Fibroblast of mammary gland (primary cell): ENCODE data around the gene EFCAB11.

Source experiments
- DNase-seq: peaks from one replicate; pipeline ENCODE4 v3.0.0-alpha.2; 2010; ENCODE audit warnings: low read depth
- H3K4me3 ChIP-seq: 2 replicates; pipeline ENCODE4 v1.5.1; 2011; ENCODE audit warnings: low read depth, mild to moderate bottlenecking, low read length, moderate library complexity; ENCODE audit not compliant: control insufficient read depth
- TF ChIP-seq, protein P1 (sequence below): conservative IDR thresholded peaks from 2 replicates; pipeline ENCODE4 v1.5.1; 2011; ENCODE audit warnings: low read depth, low read length, inconsistent platforms; ENCODE audit not compliant: control insufficient read depth, insufficient read depth

Gene EFCAB11

DNA sequence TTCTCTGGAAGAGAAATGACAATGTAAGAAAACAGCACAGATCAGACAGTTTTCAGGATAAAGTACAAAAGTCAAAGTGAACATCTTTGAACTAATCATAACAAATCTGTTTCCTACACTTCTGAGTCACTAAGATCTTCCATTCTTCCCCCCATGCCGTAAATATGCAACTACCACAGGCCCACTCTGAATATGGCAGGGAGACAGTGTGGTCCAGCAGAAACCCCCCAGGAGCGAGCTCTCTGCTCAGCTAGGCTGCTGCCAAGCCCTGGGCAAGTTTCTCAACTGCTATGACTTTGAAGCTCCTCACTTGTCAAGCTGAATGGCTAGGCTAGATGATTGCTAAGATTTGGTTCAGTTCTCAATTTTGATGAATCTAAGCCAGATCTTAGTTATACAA is 148.1 kb downstream of the EFCAB11 start:
- H3K4me3 ChIP-seq: no peak overlapping the region
- TF ChIP-seq, protein P1, sequence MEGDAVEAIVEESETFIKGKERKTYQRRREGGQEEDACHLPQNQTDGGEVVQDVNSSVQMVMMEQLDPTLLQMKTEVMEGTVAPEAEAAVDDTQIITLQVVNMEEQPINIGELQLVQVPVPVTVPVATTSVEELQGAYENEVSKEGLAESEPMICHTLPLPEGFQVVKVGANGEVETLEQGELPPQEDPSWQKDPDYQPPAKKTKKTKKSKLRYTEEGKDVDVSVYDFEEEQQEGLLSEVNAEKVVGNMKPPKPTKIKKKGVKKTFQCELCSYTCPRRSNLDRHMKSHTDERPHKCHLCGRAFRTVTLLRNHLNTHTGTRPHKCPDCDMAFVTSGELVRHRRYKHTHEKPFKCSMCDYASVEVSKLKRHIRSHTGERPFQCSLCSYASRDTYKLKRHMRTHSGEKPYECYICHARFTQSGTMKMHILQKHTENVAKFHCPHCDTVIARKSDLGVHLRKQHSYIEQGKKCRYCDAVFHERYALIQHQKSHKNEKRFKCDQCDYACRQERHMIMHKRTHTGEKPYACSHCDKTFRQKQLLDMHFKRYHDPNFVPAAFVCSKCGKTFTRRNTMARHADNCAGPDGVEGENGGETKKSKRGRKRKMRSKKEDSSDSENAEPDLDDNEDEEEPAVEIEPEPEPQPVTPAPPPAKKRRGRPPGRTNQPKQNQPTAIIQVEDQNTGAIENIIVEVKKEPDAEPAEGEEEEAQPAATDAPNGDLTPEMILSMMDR: no peak
- no peak for DNase-seq

DNA sequence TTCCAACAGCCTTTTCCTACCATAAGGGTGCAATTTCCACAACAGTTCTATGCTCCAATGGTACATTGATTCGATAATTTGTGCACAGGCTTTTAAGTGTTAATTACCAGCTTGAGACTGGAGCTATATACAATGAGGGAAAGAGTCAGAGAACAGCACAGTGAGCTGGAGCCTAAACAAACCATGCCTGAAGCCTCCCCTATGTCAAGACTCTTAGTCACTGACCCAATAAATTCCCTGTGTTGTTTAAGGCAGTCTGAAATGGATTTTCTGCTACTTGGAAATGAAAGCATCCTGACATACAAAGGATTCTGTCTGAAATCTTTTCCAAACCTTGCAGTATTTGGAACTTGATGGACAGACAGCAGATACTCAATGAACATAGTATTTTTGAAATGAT is 149.0 kb downstream of the EFCAB11 start:
- no peak overlapping the region for H3K4me3 ChIP-seq
- no peak for DNase-seq
- TF ChIP-seq, protein P1: no peak

DNA sequence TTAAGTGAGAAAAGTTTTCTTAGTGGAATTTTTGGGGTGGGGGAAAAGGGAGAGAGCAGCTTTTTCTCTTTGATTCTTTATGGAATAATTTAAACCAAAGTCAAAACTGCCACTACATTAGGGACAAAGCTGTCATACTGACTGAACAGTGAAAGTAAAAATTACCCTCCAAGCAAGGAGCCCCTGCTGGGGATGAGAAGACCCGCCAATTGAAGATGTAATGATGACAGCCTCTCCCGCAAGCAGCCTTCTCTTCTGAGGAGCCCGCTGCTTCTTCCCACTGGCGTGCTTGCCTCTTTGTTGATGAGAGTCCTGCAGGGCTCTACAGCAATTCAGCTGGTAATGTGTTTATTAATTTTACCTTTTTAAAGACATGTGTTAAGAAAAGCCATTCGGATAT is 151.0 kb downstream of the EFCAB11 start:
- no peak overlapping the region for H3K4me3 ChIP-seq
- DNase-seq: no peak
- TF ChIP-seq, protein P1: no peak

DNA sequence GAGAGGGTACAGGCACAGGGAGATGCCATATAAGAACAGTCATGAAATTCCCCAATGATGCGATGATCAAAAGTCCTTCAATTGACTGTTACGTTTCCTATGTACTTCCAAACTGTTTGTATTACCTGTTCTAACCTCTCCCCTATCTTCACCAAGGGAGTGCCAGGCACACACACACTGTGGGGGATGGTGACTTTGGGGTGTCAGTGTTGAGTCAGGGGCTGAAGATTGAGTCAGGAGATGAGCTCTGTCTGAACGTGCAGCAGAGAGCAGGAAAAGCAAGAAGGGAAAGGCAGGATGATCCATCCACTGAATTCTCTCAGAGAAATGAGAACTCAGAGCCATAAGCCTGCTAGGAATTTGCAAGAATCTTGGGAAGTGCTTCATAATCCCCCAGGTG is 153.4 kb downstream of the EFCAB11 start:
- TF ChIP-seq, protein P1: no peak
- H3K4me3 ChIP-seq: no peak overlapping the region
- peak; percentile 17 for DNase-seq

DNA sequence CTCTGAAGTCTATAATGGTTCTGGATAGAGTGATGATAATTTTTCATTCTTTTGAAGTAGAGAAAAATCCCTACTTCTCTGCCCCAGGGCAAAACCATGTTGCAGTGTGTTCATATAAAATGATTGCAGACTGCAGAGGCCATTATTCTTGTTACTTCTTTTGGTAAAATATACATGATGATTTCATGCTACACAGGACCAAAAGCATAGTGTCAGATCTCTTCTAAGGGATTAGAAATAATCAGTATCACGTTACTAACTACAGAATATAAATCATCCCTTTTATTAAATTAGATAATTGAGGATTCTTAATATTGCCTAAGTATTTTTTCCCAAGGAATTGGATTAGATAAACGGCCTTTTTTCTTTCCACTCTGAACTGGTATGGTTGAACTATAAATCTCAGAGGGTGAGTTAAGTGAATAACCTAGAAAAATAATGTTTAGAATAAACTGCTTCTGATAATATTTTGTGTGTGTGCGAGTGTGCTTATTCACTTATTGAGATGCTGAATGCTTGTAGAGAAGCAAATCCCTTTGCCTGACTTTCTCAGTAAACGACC is 156.2 kb downstream of the EFCAB11 start:
- DNase-seq: no peak
- no peak overlapping the region for H3K4me3 ChIP-seq
- TF ChIP-seq, protein P1: no peak

DNA sequence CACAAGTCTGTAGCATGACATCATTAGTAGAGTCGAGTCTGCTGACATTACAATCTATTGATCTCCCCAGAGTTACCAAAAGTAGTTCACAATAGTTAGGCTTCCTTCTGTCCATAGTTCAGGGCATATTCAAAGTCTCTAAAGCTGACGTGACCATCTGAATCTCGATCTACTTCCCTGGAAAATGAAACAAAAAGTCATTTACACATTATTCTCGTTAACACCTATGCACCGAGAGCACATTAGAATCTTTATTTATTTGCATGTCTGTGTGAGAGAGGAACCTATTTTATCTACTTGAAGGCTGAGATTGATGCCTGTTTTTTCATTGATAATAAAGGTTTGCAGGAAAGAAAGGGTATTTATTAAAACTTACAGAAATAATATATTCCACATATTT is 157.4 kb downstream of the EFCAB11 start:
- H3K4me3 ChIP-seq: no peak overlapping the region
- no peak for DNase-seq
- TF ChIP-seq, protein P1: no peak

DNA sequence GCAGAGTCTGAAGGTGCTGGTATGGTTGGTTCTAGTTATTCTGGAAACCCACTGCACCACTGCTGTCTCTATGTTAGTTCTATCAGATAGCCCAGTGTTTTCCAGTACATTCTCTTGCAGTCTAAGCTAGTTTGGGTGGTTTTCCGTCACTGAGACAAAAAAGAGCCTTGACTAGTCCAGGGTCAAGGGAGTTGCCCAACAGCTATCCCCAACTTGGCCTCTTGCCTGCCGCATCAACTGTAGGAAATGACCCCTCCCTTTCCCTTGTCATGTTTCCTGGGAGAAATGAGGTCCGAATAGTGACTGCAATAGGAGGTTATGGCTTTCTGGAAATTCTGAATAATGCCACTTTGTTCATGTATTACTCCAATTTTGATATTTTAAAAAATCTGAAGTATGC is 160.4 kb downstream of the EFCAB11 start:
- TF ChIP-seq, protein P1: no peak
- no peak for DNase-seq
- no peak overlapping the region for H3K4me3 ChIP-seq
